ENCODE measurements around the gene CLOCK. TPM values are rescaled to one million over a fixed set of nuclear protein-coding genes. Genes with fewer than 3 reads are reported as not detected.

CLOCK gene
- total RNA-seq, 1 donor from 2014 or later: 22.1 TPM

GRCh38 chr4:55381502-55381901, 165.2 kb downstream of the CLOCK start:
- DNase-seq (ENCODE audit: low spot score): no peak

- DNase-seq (ENCODE audit: low spot score): no peak
Observed at GRCh38 chr4:55380576-55380975, 166.1 kb downstream of the CLOCK start.

GRCh38 chr4:55378617-55379467, 167.9 kb downstream of the CLOCK start:
- peak; percentile 83 for DNase-seq (ENCODE audit: low spot score)

Other genes with a start within 250 kb of the CLOCK start
- 22.9 TPM for gene SRD5A3, start 200.7 kb downstream of the CLOCK start, total RNA-seq
- 98.8 TPM for gene TMEM165, start 151.0 kb downstream of the CLOCK start, total RNA-seq
- gene PDCL2, start 45.3 kb upstream of the CLOCK start, total RNA-seq: not detected
- gene NMU, start 89.4 kb upstream of the CLOCK start, total RNA-seq: 0.75 TPM